ENCODE results near the gene SGSH.

The SGSH gene

DNA sequence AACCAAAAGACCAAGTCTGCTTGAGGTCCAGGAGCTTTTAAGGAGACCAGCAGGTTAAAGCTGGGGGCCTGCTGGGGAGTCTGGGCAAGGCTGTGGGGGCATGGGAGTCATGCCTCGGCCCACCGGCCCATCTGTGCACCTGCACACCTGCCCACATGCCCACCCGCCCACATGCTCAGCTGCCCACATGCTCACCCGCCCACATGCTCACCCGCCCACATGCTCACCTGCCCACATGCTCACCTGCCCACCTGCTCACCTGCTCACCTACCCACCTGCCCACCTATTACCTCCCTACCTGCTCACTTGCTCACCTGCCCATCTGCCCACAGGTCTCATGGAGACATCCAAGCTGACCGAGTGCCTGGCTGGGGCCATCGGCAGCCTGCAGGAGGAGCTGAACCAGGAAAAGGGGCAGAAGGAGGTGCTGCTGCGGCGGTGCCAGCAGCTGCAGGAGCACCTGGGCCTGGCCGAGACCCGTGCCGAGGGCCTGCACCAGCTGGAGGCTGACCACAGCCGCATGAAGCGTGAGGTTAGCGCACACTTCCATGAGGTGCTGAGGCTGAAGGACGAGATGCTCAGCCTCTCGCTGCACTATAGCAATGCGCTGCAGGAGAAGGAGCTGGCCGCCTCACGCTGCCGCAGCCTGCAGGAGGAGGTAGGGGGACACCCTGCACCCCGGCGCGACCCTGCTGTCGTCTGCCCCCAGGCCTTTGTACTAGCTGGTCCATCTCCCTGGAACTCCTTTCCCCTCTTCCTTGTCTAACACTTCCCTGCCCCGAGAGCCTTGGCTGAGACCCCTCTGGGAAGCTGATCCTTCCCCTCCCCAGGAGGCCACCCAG lies 36.3 kb downstream of the SGSH start:
- Histone ChIP-seq H3K27me3 (ENCODE audit: control insufficient read depth in 1 of 2, insufficient read depth in 1 of 2, low read length in 2 of 2) (peaks cover 17 to 42% of the 10 kb centered on the region in 2 experiments), H3K79me1 (replicated peaks; ENCODE audit: low read length, poor library complexity, severe bottlenecking) (no peaks in the 10 kb centered on the region)

DNA sequence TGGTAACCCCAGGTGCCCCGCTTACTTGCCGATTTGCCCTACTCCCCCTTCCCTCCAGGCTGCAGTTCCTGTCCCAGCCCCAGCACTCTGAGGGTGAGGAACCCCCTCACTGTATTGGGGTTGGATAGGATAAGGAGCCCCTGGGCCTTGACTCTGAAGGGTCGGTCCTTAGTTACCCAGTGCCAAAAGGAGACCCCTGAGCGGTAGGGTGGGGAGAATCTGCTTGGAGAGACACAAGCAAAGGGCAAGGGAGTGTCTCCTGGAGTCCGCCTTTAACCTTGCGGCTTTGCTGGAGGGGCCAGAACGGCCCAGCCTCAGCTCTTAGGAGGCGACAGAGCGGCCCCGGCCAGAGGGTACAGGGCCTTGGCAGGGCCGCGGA lies 37.3 kb downstream of the SGSH start:
- H2BK15ac ChIP-seq (ENCODE audit: low read depth, poor library complexity, severe bottlenecking), result no peak overlapping the region
- H3K4me3 ChIP-seq (ENCODE audit: insufficient read depth in 1 of 2, low read depth in 1 of 2, low read length in 2 of 2), result no peak overlapping the region
- H3K14ac ChIP-seq (ENCODE audit: low read length in 2 of 2), result no peak overlapping the region
- no peak overlapping the region for H3K27ac ChIP-seq (ENCODE audit: low read length, poor library complexity, severe bottlenecking)
- no peak overlapping the region for H2AK5ac ChIP-seq (ENCODE audit: low read length, severe bottlenecking)
- no peaks in the 10 kb centered on the region for H3K79me1 ChIP-seq (replicated peaks; ENCODE audit: low read length, poor library complexity, severe bottlenecking)
- no peak overlapping the region for H2BK120ac ChIP-seq (ENCODE audit: low read depth, low read length)
- no peak overlapping the region for H2BK5ac ChIP-seq (ENCODE audit: low read depth, low read length, poor library complexity, severe bottlenecking)
- H3K9ac ChIP-seq (ENCODE audit: low read length), result no peak overlapping the region
- WGBS, result 90% methylated on average over 12 of the region's 12 CpGs
- no peak overlapping the region for H2BK12ac ChIP-seq (ENCODE audit: low read length in 2 of 2)
- no peak overlapping the region for H3K18ac ChIP-seq (ENCODE audit: low read depth in 1 of 2, low read length in 2 of 2)
- H3K4me2 ChIP-seq (ENCODE audit: low read length, poor library complexity, severe bottlenecking), result no peak overlapping the region
- no peak overlapping the region for H4K8ac ChIP-seq (ENCODE audit: low read length)
- peaks cover 1% of the 10 kb centered on the region for H3K4me1 ChIP-seq (ENCODE audit: control insufficient read depth, insufficient read depth, low read depth, low read length)
- peaks cover 22 to 51% of the 10 kb centered on the region in 2 experiments for H3K27me3 ChIP-seq (ENCODE audit: control insufficient read depth in 1 of 2, insufficient read depth in 1 of 2, low read length in 2 of 2)
- H3K9me3 ChIP-seq (ENCODE audit: control insufficient read depth, low read length), result no peaks in the 10 kb centered on the region
- no peak for DNase-seq
- H2AFZ ChIP-seq (ENCODE audit: low read depth, low read length), result no peak overlapping the region
- no peak overlapping the region for H3K4ac ChIP-seq (ENCODE audit: low read depth in 1 of 2, low read length in 2 of 2)
- H4K91ac ChIP-seq (ENCODE audit: low read length), result no peak overlapping the region
- no peaks in the 10 kb centered on the region for H3K36me3 ChIP-seq (ENCODE audit: control insufficient read depth in 1 of 2, insufficient read depth in 2 of 2, low read depth in 1 of 2, low read length in 2 of 2)
- H3K23ac ChIP-seq (ENCODE audit: low read length in 2 of 2), result no peak overlapping the region

More for the DNA sequence above, 36.3 kb downstream of the SGSH start:
- Histone ChIP-seq H2BK15ac (ENCODE audit: low read depth, poor library complexity, severe bottlenecking) (no peak overlapping the region), H3K18ac (ENCODE audit: low read depth in 1 of 2, low read length in 2 of 2) (no peak overlapping the region), H3K9me3 (ENCODE audit: control insufficient read depth, low read length) (no peaks in the 10 kb centered on the region), H3K4me3 (ENCODE audit: insufficient read depth in 1 of 2, low read depth in 1 of 2, low read length in 2 of 2) (no peak overlapping the region), H2AFZ (ENCODE audit: low read depth, low read length) (no peak overlapping the region), H3K23ac (ENCODE audit: low read length in 2 of 2) (no peak overlapping the region), H3K4me2 (ENCODE audit: low read length, poor library complexity, severe bottlenecking) (no peak overlapping the region), H3K14ac (ENCODE audit: low read length in 2 of 2) (peak overlapping the region in 1 of 2 experiments; percentile 26), H4K91ac (ENCODE audit: low read length) (no peak overlapping the region), H3K4me1 (ENCODE audit: control insufficient read depth, insufficient read depth, low read depth, low read length) (peaks cover 1% of the 10 kb centered on the region), H3K4ac (ENCODE audit: low read depth in 1 of 2, low read length in 2 of 2) (no peak overlapping the region), H2BK120ac (ENCODE audit: low read depth, low read length) (no peak overlapping the region), H3K9ac (ENCODE audit: low read length) (no peak overlapping the region), H4K8ac (ENCODE audit: low read length) (no peak overlapping the region), H3K27ac (ENCODE audit: low read length, poor library complexity, severe bottlenecking) (no peak overlapping the region), H2AK5ac (ENCODE audit: low read length, severe bottlenecking) (no peak overlapping the region), H3K36me3 (ENCODE audit: control insufficient read depth in 1 of 2, insufficient read depth in 2 of 2, low read depth in 1 of 2, low read length in 2 of 2) (no peaks in the 10 kb centered on the region), H2BK5ac (ENCODE audit: low read depth, low read length, poor library complexity, severe bottlenecking) (no peak overlapping the region), H2BK12ac (ENCODE audit: low read length in 2 of 2) (peak overlapping the region in 1 of 2 experiments; percentile 47)
- WGBS, result 85% methylated on average over 24 of the region's 26 CpGs
- no peak for DNase-seq

DNA sequence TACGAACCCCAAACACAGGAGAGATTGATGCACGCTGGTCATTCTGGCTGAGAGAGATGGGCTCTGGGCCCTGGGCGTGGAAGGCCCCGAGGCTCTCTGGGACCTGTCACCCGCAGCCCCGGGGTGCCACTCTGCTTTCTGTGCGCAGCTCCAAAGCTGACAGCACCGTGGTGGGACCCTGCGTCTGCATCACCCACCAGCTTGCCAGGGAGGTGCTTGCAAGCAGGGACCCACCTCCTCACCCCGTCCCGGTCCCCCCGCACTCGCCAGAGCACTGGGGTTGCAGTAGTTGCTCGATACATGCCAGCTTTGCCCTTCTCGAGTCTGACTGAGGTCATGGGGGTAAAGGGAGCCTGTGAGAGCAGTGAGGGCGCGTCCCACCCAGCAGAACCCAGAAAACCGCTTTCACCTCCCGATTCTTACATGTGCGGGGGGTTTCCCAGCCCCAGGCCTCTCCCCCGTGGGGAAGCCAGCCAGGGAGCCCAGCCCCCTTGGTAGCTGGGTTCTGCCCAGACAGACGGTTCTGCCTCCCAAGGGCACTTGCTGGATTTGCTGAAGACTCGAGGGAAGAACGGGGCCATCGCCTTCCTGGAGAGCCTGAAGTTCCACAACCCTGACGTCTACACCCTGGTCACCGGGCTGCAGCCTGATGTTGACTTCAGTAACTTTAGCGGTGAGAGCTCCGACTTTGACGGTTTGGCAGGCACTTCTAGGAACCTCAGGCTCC lies 37.9 kb downstream of the SGSH start:
- WGBS, result 89% methylated on average over 30 of the region's 30 CpGs
- no peak overlapping the region for H3K23ac ChIP-seq (ENCODE audit: low read length in 2 of 2)

DNA sequence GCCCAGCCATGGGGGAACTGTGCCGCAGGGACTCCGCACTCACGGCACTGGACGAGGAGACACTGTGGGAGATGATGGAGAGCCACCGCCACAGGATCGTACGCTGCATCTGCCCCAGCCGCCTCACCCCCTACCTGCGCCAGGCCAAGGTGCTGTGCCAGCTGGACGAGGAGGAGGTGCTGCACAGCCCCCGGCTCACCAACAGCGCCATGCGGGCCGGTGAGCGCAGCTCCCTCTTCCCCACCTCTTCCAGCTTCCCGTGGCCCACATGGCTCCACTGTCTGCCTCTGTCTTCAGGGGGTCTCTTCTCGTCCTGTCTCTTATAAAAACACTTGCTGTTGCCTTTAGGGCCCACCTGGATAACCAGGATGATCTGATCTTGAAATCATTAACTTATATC lies 38.7 kb downstream of the SGSH start:
- 93% methylated on average over 17 of the region's 17 CpGs for WGBS
- H3K79me1 ChIP-seq (replicated peaks; ENCODE audit: low read length, poor library complexity, severe bottlenecking), result no peaks in the 10 kb centered on the region

More for the DNA sequence above, 37.9 kb downstream of the SGSH start:
- H2BK5ac ChIP-seq (ENCODE audit: low read depth, low read length, poor library complexity, severe bottlenecking), result no peak overlapping the region
- H3K14ac ChIP-seq (ENCODE audit: low read length in 2 of 2), result no peak overlapping the region
- DNase-seq, result no peak
- H4K91ac ChIP-seq (ENCODE audit: low read length), result no peak overlapping the region
- no peak overlapping the region for H2BK15ac ChIP-seq (ENCODE audit: low read depth, poor library complexity, severe bottlenecking)
- no peak overlapping the region for H2BK12ac ChIP-seq (ENCODE audit: low read length in 2 of 2)
- H2AK5ac ChIP-seq (ENCODE audit: low read length, severe bottlenecking), result no peak overlapping the region
- H4K8ac ChIP-seq (ENCODE audit: low read length), result no peak overlapping the region
- no peak overlapping the region for H3K9ac ChIP-seq (ENCODE audit: low read length)
- no peak overlapping the region for H2AFZ ChIP-seq (ENCODE audit: low read depth, low read length)
- H3K4me2 ChIP-seq (ENCODE audit: low read length, poor library complexity, severe bottlenecking), result no peak overlapping the region
- no peaks in the 10 kb centered on the region for H3K36me3 ChIP-seq (ENCODE audit: control insufficient read depth in 1 of 2, insufficient read depth in 2 of 2, low read depth in 1 of 2, low read length in 2 of 2)
- H3K9me3 ChIP-seq (ENCODE audit: control insufficient read depth, low read length), result no peaks in the 10 kb centered on the region
- H3K4me1 ChIP-seq (ENCODE audit: control insufficient read depth, insufficient read depth, low read depth, low read length), result peaks cover 1% of the 10 kb centered on the region
- peaks cover 23 to 55% of the 10 kb centered on the region in 2 experiments for H3K27me3 ChIP-seq (ENCODE audit: control insufficient read depth in 1 of 2, insufficient read depth in 1 of 2, low read length in 2 of 2)
- no peak overlapping the region for H2BK120ac ChIP-seq (ENCODE audit: low read depth, low read length)
- no peak overlapping the region for H3K18ac ChIP-seq (ENCODE audit: low read depth in 1 of 2, low read length in 2 of 2)
- no peaks in the 10 kb centered on the region for H3K79me1 ChIP-seq (replicated peaks; ENCODE audit: low read length, poor library complexity, severe bottlenecking)
- no peak overlapping the region for H3K4ac ChIP-seq (ENCODE audit: low read depth in 1 of 2, low read length in 2 of 2)
- H3K4me3 ChIP-seq (ENCODE audit: insufficient read depth in 1 of 2, low read depth in 1 of 2, low read length in 2 of 2), result peak overlapping the region in 1 of 2 experiments; percentile 20
- H3K27ac ChIP-seq (ENCODE audit: low read length, poor library complexity, severe bottlenecking), result no peak overlapping the region

More for the DNA sequence above, 38.7 kb downstream of the SGSH start:
- Histone ChIP-seq H3K4me3 (ENCODE audit: insufficient read depth in 1 of 2, low read depth in 1 of 2, low read length in 2 of 2) (no peak overlapping the region), H3K4me1 (ENCODE audit: control insufficient read depth, insufficient read depth, low read depth, low read length) (peaks cover 1% of the 10 kb centered on the region), H3K4ac (ENCODE audit: low read depth in 1 of 2, low read length in 2 of 2) (no peak overlapping the region), H3K9me3 (ENCODE audit: control insufficient read depth, low read length) (no peaks in the 10 kb centered on the region), H2AFZ (ENCODE audit: low read depth, low read length) (no peak overlapping the region), H3K18ac (ENCODE audit: low read depth in 1 of 2, low read length in 2 of 2) (no peak overlapping the region), H4K8ac (ENCODE audit: low read length) (no peak overlapping the region), H2BK12ac (ENCODE audit: low read length in 2 of 2) (no peak overlapping the region), H3K4me2 (ENCODE audit: low read length, poor library complexity, severe bottlenecking) (no peak overlapping the region), H3K36me3 (ENCODE audit: control insufficient read depth in 1 of 2, insufficient read depth in 2 of 2, low read depth in 1 of 2, low read length in 2 of 2) (no peaks in the 10 kb centered on the region), H2AK5ac (ENCODE audit: low read length, severe bottlenecking) (no peak overlapping the region), H2BK5ac (ENCODE audit: low read depth, low read length, poor library complexity, severe bottlenecking) (no peak overlapping the region), H3K27ac (ENCODE audit: low read length, poor library complexity, severe bottlenecking) (no peak overlapping the region), H3K27me3 (ENCODE audit: control insufficient read depth in 1 of 2, insufficient read depth in 1 of 2, low read length in 2 of 2) (peaks cover 20 to 55% of the 10 kb centered on the region in 2 experiments), H4K91ac (ENCODE audit: low read length) (no peak overlapping the region), H3K14ac (ENCODE audit: low read length in 2 of 2) (peak overlapping the region in 1 of 2 experiments; percentile 18), H3K23ac (ENCODE audit: low read length in 2 of 2) (no peak overlapping the region), H2BK120ac (ENCODE audit: low read depth, low read length) (no peak overlapping the region), H3K9ac (ENCODE audit: low read length) (no peak overlapping the region), H2BK15ac (ENCODE audit: low read depth, poor library complexity, severe bottlenecking) (no peak overlapping the region)
- DNase-seq, result no peak

Measured in mesenchymal stem cell (in vitro differentiated cells and primary cell).